ENCODE measurements around the gene TCEAL5. TPM values are rescaled to one million over a fixed set of nuclear protein-coding genes. Genes with fewer than 3 reads are reported as not detected.

Gene TCEAL5
- total and polyA plus RNA-seq, 8 donors: 1.4 to 2.0 (median 1.7) TPM; not detected in 2

GRCh38 chrX:103304705-103305104, 28.2 kb upstream of the TCEAL5 start:
- TF ChIP-seq, protein P1, sequence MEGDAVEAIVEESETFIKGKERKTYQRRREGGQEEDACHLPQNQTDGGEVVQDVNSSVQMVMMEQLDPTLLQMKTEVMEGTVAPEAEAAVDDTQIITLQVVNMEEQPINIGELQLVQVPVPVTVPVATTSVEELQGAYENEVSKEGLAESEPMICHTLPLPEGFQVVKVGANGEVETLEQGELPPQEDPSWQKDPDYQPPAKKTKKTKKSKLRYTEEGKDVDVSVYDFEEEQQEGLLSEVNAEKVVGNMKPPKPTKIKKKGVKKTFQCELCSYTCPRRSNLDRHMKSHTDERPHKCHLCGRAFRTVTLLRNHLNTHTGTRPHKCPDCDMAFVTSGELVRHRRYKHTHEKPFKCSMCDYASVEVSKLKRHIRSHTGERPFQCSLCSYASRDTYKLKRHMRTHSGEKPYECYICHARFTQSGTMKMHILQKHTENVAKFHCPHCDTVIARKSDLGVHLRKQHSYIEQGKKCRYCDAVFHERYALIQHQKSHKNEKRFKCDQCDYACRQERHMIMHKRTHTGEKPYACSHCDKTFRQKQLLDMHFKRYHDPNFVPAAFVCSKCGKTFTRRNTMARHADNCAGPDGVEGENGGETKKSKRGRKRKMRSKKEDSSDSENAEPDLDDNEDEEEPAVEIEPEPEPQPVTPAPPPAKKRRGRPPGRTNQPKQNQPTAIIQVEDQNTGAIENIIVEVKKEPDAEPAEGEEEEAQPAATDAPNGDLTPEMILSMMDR (IDR thresholded peaks at IDR 0.05): no peak
- Histone ChIP-seq H3K36me3 (no peaks in the 10 kb centered on the region), H3K9me3 (no peaks in the 10 kb centered on the region), H3K4me3 (no peak overlapping the region), H3K4me1 (no peaks in the 10 kb centered on the region), H3K27ac (no peak overlapping the region), H3K27me3 (peaks cover 2 to 12% of the 10 kb centered on the region in 2 donors)
- intact Hi-C loops (cut with DNase I): no loop called here
- DNase-seq: no peak
- ATAC-seq: no peak

DNA sequence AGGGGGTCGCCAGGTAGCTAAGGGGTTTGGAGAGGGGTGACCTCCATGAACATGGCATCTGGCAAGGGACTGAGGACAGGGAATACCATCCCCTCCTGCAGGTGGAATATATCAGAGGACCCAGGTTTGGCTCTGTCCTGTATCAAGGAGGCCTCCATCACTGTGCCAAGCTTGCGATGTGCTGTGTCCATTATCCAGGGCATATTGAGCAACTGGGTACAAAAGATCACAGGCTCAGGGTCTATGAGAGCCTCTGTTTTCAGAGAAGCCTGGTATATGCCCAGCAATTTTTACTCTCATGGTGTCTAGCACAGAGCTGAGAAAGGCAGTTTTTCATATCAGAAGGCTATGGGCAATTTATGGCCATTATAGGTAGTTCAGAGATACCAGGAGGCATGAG, 16.6 kb upstream of the TCEAL5 start:
- no peaks in the 10 kb centered on the region for H3K27me3 ChIP-seq
- intact Hi-C loops (cut with DNase I): no loop called here
- TF ChIP-seq, protein P1 (IDR thresholded peaks at IDR 0.05): no peak
- no peak for DNase-seq
- no peak for ATAC-seq
- H3K36me3 ChIP-seq: no peaks in the 10 kb centered on the region
- no peaks in the 10 kb centered on the region for H3K9me3 ChIP-seq
- no peak overlapping the region for H3K27ac ChIP-seq
- H3K4me3 ChIP-seq: no peak overlapping the region
- H3K4me1 ChIP-seq: no peaks in the 10 kb centered on the region

DNA sequence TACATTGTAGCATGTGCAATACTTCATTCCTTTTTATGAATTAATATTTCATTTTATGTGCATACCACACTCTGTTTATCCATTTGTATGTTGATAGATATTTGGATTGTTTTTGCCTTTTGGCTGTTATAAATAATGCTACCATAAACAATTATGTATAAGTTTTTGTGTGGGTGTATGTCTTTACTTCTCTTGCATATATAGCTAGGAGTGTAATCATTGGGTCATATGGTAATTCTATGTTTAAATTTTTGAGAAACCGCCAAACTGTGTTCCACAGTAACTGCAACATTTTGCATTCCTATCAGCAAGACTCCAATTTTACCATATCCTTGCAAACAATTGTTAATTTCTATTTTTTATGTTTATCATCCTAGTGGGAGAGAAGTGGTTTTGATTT, 3.1 kb upstream of the TCEAL5 start:
- Histone ChIP-seq H3K9me3 (no peaks in the 10 kb centered on the region), H3K4me1 (no peaks in the 10 kb centered on the region), H3K27ac (no peak overlapping the region), H3K36me3 (no peaks in the 10 kb centered on the region), H3K4me3 (no peak overlapping the region), H3K27me3 (peaks cover 22 to 24% of the 10 kb centered on the region in 2 donors)
- no peak for ATAC-seq
- no peak for DNase-seq
- TF ChIP-seq, protein P1 (IDR thresholded peaks at IDR 0.05): no peak
- intact Hi-C loops (cut with DNase I): no loop called here

DNA sequence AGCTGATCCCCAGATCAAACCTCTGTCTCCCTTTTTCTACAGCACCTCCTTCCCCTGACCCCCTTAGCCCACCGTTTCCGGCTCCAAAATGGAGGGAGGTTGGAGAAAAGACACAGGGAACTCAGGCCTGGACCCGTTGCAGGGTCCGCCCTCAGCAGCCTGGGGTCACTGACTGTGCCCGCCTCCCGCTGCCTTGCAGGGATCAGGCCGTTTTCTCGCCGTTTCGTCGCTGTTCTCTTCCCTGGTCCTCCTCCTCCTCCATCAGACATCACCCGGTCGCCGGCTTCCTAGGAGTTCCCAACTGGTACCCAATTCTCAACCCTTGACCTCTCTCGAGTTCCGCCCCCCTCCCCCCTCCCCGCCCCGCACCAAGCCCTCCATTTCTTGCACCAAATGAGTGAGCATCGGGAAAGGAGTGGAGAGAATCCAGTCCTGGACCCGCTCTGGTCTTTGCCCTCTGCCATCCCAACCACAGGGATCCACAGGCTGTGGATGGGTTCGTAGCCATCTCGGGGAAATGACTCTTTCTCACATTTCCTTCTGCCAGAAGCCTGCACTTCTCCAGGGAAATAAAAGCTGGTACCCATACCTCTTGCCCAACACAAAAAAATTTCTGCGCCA, 493 bp downstream of the TCEAL5 start:
- Histone ChIP-seq H3K27me3 (peaks cover 22 to 24% of the 10 kb centered on the region in 2 donors), H3K4me1 (no peaks in the 10 kb centered on the region), H3K4me3 (no peak overlapping the region), H3K27ac (no peak overlapping the region), H3K36me3 (no peaks in the 10 kb centered on the region), H3K9me3 (no peaks in the 10 kb centered on the region)
- no peak for ATAC-seq
- no peak for DNase-seq
- TF ChIP-seq, protein P1 (IDR thresholded peaks at IDR 0.05): no peak
- intact Hi-C loops (cut with DNase I): no loop called here

DNA sequence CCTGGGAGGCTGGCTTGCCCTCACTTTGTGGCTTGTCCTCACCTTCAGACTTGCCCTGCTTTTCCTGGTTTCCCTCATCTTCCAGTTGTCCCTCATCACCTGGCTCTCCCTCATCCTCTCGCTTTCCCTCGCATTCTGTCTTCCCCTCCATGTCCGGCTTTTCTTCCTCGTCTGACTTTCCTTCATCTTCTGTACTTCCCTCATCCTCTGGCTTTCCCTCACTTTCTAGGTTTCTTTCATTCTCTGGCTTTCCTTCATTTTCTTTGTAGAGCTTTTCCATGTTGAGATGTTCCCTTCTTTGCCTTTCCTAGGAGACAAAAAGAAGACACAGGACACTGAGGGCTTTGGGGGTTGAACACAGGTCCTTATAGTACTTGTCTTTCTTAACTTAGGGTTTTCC, 2.3 kb downstream of the TCEAL5 start:
- Histone ChIP-seq H3K36me3 (no peaks in the 10 kb centered on the region), H3K4me1 (no peaks in the 10 kb centered on the region), H3K27ac (no peak overlapping the region), H3K4me3 (no peak overlapping the region), H3K9me3 (no peaks in the 10 kb centered on the region), H3K27me3 (peaks cover 22 to 27% of the 10 kb centered on the region in 2 donors)
- TF ChIP-seq, protein P1 (IDR thresholded peaks at IDR 0.05): no peak
- intact Hi-C loops (cut with DNase I): no loop called here
- DNase-seq: no peak
- no peak for ATAC-seq

All from left lung (tissue), 10 donors.